ENCODE data around the gene RUNX1. TPM values are rescaled to one million over a fixed set of nuclear protein-coding genes. Genes with fewer than 3 reads are reported as not detected.

RUNX1 gene
- total RNA-seq, 2 donors from 2014 or later: 3.8 to 7.6 TPM

- H3K4me1 ChIP-seq: no peaks in the 10 kb centered on the region
- no peak for TF ChIP-seq CTCF (IDR thresholded peaks at IDR 0.05)
- no peaks in the 10 kb centered on the region for H3K9me3 ChIP-seq
- no peak for DNase-seq (ENCODE audit: low spot score)
- H3K36me3 ChIP-seq: no peaks in the 10 kb centered on the region
- H3K4me3 ChIP-seq: no peak overlapping the region
- H3K27me3 ChIP-seq: no peaks in the 10 kb centered on the region
- no peak overlapping the region for H3K27ac ChIP-seq
These were observed 34.6 kb downstream of the RUNX1 start for GRCh38 chr21:35014302-35015041.

DNA sequence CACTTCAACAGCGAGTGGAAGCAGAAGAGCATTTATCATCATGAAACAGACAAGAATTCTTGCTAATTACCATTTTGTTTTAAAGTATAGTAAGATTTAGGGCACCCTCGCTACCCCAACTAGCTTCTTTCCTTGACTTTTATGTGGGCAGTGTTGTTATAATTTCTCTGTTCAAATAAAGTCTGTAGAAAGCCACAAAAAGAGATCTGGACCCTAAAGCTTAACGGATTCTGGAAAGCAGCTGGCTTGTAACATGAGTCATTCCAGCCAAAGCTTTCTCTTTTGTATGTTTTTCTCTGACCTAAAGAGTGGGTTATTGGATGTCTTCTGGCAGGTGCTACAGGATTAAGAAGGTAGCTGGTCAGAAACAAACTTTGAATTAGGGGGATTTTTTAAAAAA is 37.4 kb downstream of the RUNX1 start:
- no peak overlapping the region for H3K4me3 ChIP-seq
- TF ChIP-seq CTCF (IDR thresholded peaks at IDR 0.05): no peak
- no peaks in the 10 kb centered on the region for H3K27me3 ChIP-seq
- no peaks in the 10 kb centered on the region for H3K36me3 ChIP-seq
- no peak for DNase-seq (ENCODE audit: low spot score)
- H3K4me1 ChIP-seq: no peaks in the 10 kb centered on the region
- no peak overlapping the region for H3K27ac ChIP-seq
- no peaks in the 10 kb centered on the region for H3K9me3 ChIP-seq

- no peak overlapping the region for H3K27ac ChIP-seq
- no peak overlapping the region for H3K4me3 ChIP-seq
- DNase-seq (ENCODE audit: low spot score): no peak
- no peaks in the 10 kb centered on the region for H3K36me3 ChIP-seq
- TF ChIP-seq CTCF (IDR thresholded peaks at IDR 0.05): no peak
- no peaks in the 10 kb centered on the region for H3K4me1 ChIP-seq
- no peaks in the 10 kb centered on the region for H3K27me3 ChIP-seq
- H3K9me3 ChIP-seq: no peaks in the 10 kb centered on the region
These were observed 38.7 kb downstream of the RUNX1 start for GRCh38 chr21:35010447-35010846.

DNA sequence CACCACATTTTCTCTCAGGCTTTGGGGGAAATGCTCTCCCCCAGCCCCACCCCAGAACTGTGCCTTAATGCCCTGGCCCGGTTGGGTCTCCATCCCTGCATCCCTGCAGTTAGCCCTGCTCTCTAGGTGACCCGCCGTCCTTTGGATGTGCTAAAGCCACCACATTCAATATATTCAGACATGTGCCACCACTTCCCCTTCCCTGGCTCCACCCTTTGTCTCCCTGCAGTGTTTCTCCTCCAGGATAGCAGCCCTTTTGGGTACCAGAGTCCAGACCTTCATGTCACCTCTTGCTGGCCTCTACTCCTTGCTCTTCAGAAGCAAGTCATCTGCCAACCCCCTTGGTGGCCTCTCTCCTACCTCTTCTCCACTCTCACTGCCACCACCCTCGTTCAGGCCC is 41.8 kb downstream of the RUNX1 start:
- no peak for DNase-seq (ENCODE audit: low spot score)
- Histone ChIP-seq H3K27ac (no peak overlapping the region), H3K36me3 (no peaks in the 10 kb centered on the region), H3K4me1 (no peaks in the 10 kb centered on the region), H3K4me3 (no peak overlapping the region), H3K27me3 (no peaks in the 10 kb centered on the region), H3K9me3 (no peaks in the 10 kb centered on the region)
- TF ChIP-seq CTCF (IDR thresholded peaks at IDR 0.05): no peak

GRCh38 chr21:35006771-35007170 is 42.3 kb downstream of the RUNX1 start:
- Histone ChIP-seq H3K4me1 (no peaks in the 10 kb centered on the region), H3K27ac (no peak overlapping the region), H3K9me3 (no peaks in the 10 kb centered on the region), H3K27me3 (no peaks in the 10 kb centered on the region), H3K36me3 (no peaks in the 10 kb centered on the region), H3K4me3 (no peak overlapping the region)
- DNase-seq (ENCODE audit: low spot score): no peak
- no peak for TF ChIP-seq CTCF (IDR thresholded peaks at IDR 0.05)

GRCh38 chr21:35006248-35006647 is 42.9 kb downstream of the RUNX1 start:
- no peaks in the 10 kb centered on the region for H3K9me3 ChIP-seq
- TF ChIP-seq CTCF (IDR thresholded peaks at IDR 0.05): no peak
- H3K27ac ChIP-seq: no peak overlapping the region
- H3K4me3 ChIP-seq: no peak overlapping the region
- H3K4me1 ChIP-seq: no peaks in the 10 kb centered on the region
- H3K36me3 ChIP-seq: no peaks in the 10 kb centered on the region
- H3K27me3 ChIP-seq: no peaks in the 10 kb centered on the region
- DNase-seq (ENCODE audit: low spot score): no peak

All from right atrium auricular region (tissue), 2 donors.